HepG2 (cell line): ENCODE data around the gene CCNL1. TPM values are rescaled to one million over a fixed set of nuclear protein-coding genes. Genes with fewer than 3 reads are reported as not detected.
A peak's percentile ranks its signal among the peaks of the same experiment; 100 is the strongest.

Experiments used
- ATAC-seq: fragments of 200-7000 bp; cut with Tn5 transposase; 3 replicates; pipeline ENCODE4 v1.9.1; 2020; ENCODE audit warnings: mild to moderate bottlenecking, moderate library complexity
- BruUV-seq: library from RNA; stranded (reverse); fragments of 400-500 nt; replicated peaks from 2 replicates; lab custom pipeline; 2021; lab: Mats Ljungman, UMichigan
- CTCF ChIA-PET: fragments of 300-600 bp; formaldehyde crosslinking; extraction: SDS; loops from one replicate; lab custom pipeline; 2021; ENCODE audit warnings: low total read pairs, inconsistent platforms, low intra/inter-chr PET ratio; lab: Yijun Ruan, JAX
- POLR2A ChIA-PET: fragments of 350-600 bp; sonication (Branson Sonifier 250); formaldehyde crosslinking; loops from one replicate; lab custom pipeline; 2020; ENCODE audit warnings: antibody characterized with exemption, inconsistent platforms; lab: Yijun Ruan, JAX
- DNase-seq: peaks from one replicate; pipeline ENCODE4 v3.0.0-alpha.2; 2015; ENCODE audit warnings: low spot score
- FAIRE-seq: peaks from 3 replicates; lab custom pipeline; 2011; peaks lifted over from hg19 to GRCh38; lab: Jason Lieb, UNC
- H2AFZ ChIP-seq: one replicate; pipeline ENCODE4 v1.6.1; 2011; ENCODE audit warnings: low read length, inconsistent platforms
- H3K27ac ChIP-seq: fragments of 300-600 bp; 3 replicates; pipeline ENCODE4 v1.8.0; 2011; ENCODE audit warnings: mixed run types, mild to moderate bottlenecking, mixed read lengths, low read length, inconsistent platforms; ENCODE audit not compliant: insufficient read depth; ENCODE audit errors: extremely low read length
- H3K27me3 ChIP-seq, 2 experiments: fragments of 200-600 bp in 1 of 2; 2 replicates in 1 of 2; 3 replicates in 1 of 2; pipeline versions ENCODE4 v1.6.0 to v1.8.0; 2011; ENCODE audit warnings: low read length in 2 of 2, mild to moderate bottlenecking in 2 of 2, moderate library complexity in 2 of 2, inconsistent platforms in 1 of 2; ENCODE audit not compliant: insufficient read depth in 2 of 2, control insufficient read depth in 1 of 2
- H3K36me3 ChIP-seq, 2 experiments: fragments of 200-600 bp in 1 of 2; replicated peaks in 1 of 2; 2 replicates in 1 of 2; 3 replicates in 1 of 2; pipeline versions ENCODE4 v1.5.1 to v1.8.0; 2011; ENCODE audit warnings: low read length in 2 of 2, inconsistent platforms in 1 of 2; ENCODE audit not compliant: insufficient read depth in 2 of 2, control insufficient read depth in 1 of 2
- H3K4me1 ChIP-seq: 2 replicates; pipeline ENCODE4 v1.5.1; 2012; ENCODE audit warnings: low read length, inconsistent platforms; ENCODE audit not compliant: insufficient read depth
- H3K4me2 ChIP-seq: 2 replicates; pipeline ENCODE4 v1.6.0; 2011; ENCODE audit warnings: low read depth, low read length, inconsistent platforms
- H3K4me3 ChIP-seq, 3 experiments: fragments of 200-600 bp in 1 of 3; sonication (generic), shearing (Covaris generic) in 1 of 3; replicated peaks in 1 of 3; 2 replicates each; pipeline ENCODE4 v1.5.1; 2011 to 2016; ENCODE audit warnings: low read length in 3 of 3, inconsistent platforms in 2 of 3, low read depth in 2 of 3, mild to moderate bottlenecking in 2 of 3, control low read depth in 1 of 3, mixed read lengths in 1 of 3; ENCODE audit not compliant: insufficient read depth in 1 of 3
- H3K79me2 ChIP-seq: one replicate; pipeline ENCODE4 v1.6.1; 2011; ENCODE audit warnings: low read length, inconsistent platforms; ENCODE audit not compliant: insufficient read depth
- H3K9ac ChIP-seq: 2 replicates; pipeline ENCODE4 v1.6.0; 2011; ENCODE audit warnings: mild to moderate bottlenecking, low read depth, low read length, inconsistent platforms; ENCODE audit not compliant: insufficient read depth
- H3K9me3 ChIP-seq: 2 replicates; pipeline ENCODE4 v1.5.1; 2012; ENCODE audit warnings: mild to moderate bottlenecking, low read length
- H4K20me1 ChIP-seq: 2 replicates; pipeline ENCODE4 v1.6.0; 2011; ENCODE audit warnings: inconsistent platforms, mild to moderate bottlenecking, low read length, moderate library complexity; ENCODE audit not compliant: insufficient read depth
- AFF4 ChIP-seq: sonication (generic); formaldehyde crosslinking; IDR thresholded peaks from 2 replicates; pipeline ENCODE4 v1.4.0; 2020; ENCODE audit warnings: missing genetic modification reagents
- BCL6 ChIP-seq: IDR thresholded peaks from 2 replicates; pipeline ENCODE4 v1.6.1; 2016; ENCODE audit warnings: missing genetic modification reagents, missing compliant biosample characterization
- CBFB ChIP-seq: sonication (generic); formaldehyde crosslinking; IDR thresholded peaks from 2 replicates; pipeline ENCODE4 v1.4.0; 2020; ENCODE audit warnings: missing genetic modification reagents
- IRF9 ChIP-seq: sonication (generic); formaldehyde crosslinking; IDR thresholded peaks from 2 replicates; pipeline ENCODE4 v1.8.0; 2022; ENCODE audit warnings: missing genetic modification reagents, mild to moderate bottlenecking, borderline replicate concordance
- ISL2 ChIP-seq: sonication (generic); formaldehyde crosslinking; IDR thresholded peaks from 2 replicates; pipeline ENCODE4 v1.5.0; 2020; ENCODE audit warnings: missing genetic modification reagents
- MED13 ChIP-seq: sonication (generic); formaldehyde crosslinking; IDR thresholded peaks from 2 replicates; pipeline ENCODE4 v1.5.0; 2020; ENCODE audit warnings: missing genetic modification reagents
- MYPOP ChIP-seq: sonication (generic); formaldehyde crosslinking; IDR thresholded peaks from 2 replicates; pipeline ENCODE4 v1.8.1; 2023; ENCODE audit warnings: mild to moderate bottlenecking, moderate library complexity, missing genetic modification reagents
- NFYC ChIP-seq: IDR thresholded peaks from 2 replicates; pipeline ENCODE4 v1.6.1; 2016; ENCODE audit warnings: missing genetic modification reagents, missing compliant biosample characterization
- NONO ChIP-seq, 2 experiments: fragments of 450-650 bp in 1 of 2; sonication (generic) in 1 of 2; formaldehyde crosslinking in 1 of 2; IDR thresholded peaks in 1 of 2; conservative IDR thresholded peaks in 1 of 2; 2 replicates each; pipeline versions ENCODE4 v1.6.1 to v1.8.0; 2017 to 2022; ENCODE audit warnings: mild to moderate bottlenecking in 1 of 2, missing genetic modification reagents in 1 of 2, moderate library complexity in 1 of 2
- RCOR2 ChIP-seq: IDR thresholded peaks from 2 replicates; pipeline ENCODE4 v1.6.1; 2016; ENCODE audit warnings: missing biosample characterization, missing genetic modification reagents
- REL ChIP-seq: sonication (generic); formaldehyde crosslinking; conservative IDR thresholded peaks from 2 replicates; pipeline ENCODE4 v1.8.0; 2022; ENCODE audit warnings: mild to moderate bottlenecking, missing genetic modification reagents, moderate library complexity
- SNAI1 ChIP-seq: sonication (generic); formaldehyde crosslinking; IDR thresholded peaks from 2 replicates; pipeline ENCODE4 v1.5.0; 2020; ENCODE audit warnings: mild to moderate bottlenecking, missing genetic modification reagents, borderline replicate concordance
- UBTF ChIP-seq: sonication (generic); formaldehyde crosslinking; IDR thresholded peaks from 2 replicates; pipeline ENCODE4 v1.4.0; 2020; ENCODE audit warnings: mild to moderate bottlenecking, missing genetic modification reagents
- ZFX ChIP-seq: sonication (generic); formaldehyde crosslinking; IDR thresholded peaks from 2 replicates; pipeline ENCODE4 v1.4.0; 2020; ENCODE audit warnings: mild to moderate bottlenecking, low read depth, missing genetic modification reagents, moderate library complexity
- ZNF292 ChIP-seq: sonication (generic); formaldehyde crosslinking; IDR thresholded peaks from 2 replicates; pipeline ENCODE4 v1.8.1; 2022; ENCODE audit warnings: mild to moderate bottlenecking, low read depth, missing genetic modification reagents, borderline replicate concordance
- ZNF782 ChIP-seq: sonication (generic); formaldehyde crosslinking; IDR thresholded peaks from 2 replicates; pipeline ENCODE4 v1.4.0; 2020; ENCODE audit warnings: missing genetic modification reagents, mild to moderate bottlenecking, borderline replicate concordance
- ZNF816 ChIP-seq: sonication (generic); formaldehyde crosslinking; IDR thresholded peaks from 2 replicates; pipeline ENCODE4 v1.8.0; 2022; ENCODE audit warnings: missing genetic modification reagents, mild to moderate bottlenecking, borderline replicate concordance
- ZNF879 ChIP-seq: sonication (generic); formaldehyde crosslinking; IDR thresholded peaks from 2 replicates; pipeline ENCODE4 v1.8.1; 2023; ENCODE audit warnings: missing genetic modification reagents
- WGBS: methylation state at CpG from one replicate; pipeline ENCODE4 v1.1.6; 2017; ENCODE audit warnings: low lambda C conversion rate; 5-methylcytosine and 5-hydroxymethylcytosine counted together
- in situ Hi-C: cut with HindIII; loops from 2 replicates; pipeline ENCODE4 v1.10.0; 2017; ENCODE audit warnings: low pct_unique_long_range_greater_than_20kb; ENCODE audit not compliant: extremely low pct_ligation_motif_present
- intact Hi-C: fragments of 100-400 bp; cut with micrococcal nuclease; formaldehyde crosslinking; loops from one replicate; pipeline ENCODE4 v1.10.0; 2022; ENCODE audit not compliant: unreplicated experiment
- polyA plus RNA-seq, 8 experiments: library from polyadenylated mRNA; depleted of rRNA in 3 of 8; stranded (reverse) in 7 of 8; unstranded in 1 of 8; fragments of >200 nt; fragmentation: Illumina TruSeq in 4 of 8; extraction: Trizol in 4 of 8; gene quantifications; 2 replicates each; pipeline versions ENCODE4 v1.2.1 to v1.2.3, GENCODE V29; 2011 to 2016; ENCODE audit warnings: low read depth in 4 of 8, missing spikeins in 1 of 8, mixed read lengths in 1 of 8; ENCODE audit not compliant: insufficient read depth in 1 of 8
- total RNA-seq, 5 experiments: library from RNA; depleted of rRNA; stranded (reverse); fragments of >200 nt; fragmentation: Illumina TruSeq; extraction: Trizol; gene quantifications; 2 replicates each; pipeline ENCODE4 v1.2.3, GENCODE V29; 2016; ENCODE audit warnings: low read depth in 1 of 5

Gene CCNL1
- total and polyA plus RNA-seq, 2 of the 13 experiments (the other 11 are each of a cell fraction or from before 2014, with no cell fraction given) = 151 to 303 TPM

GRCh38 chr3:157182879-157183278, 22.9 kb upstream of the CCNL1 start:
- POLR2A ChIA-PET = no interaction called here
- Histone ChIP-seq H4K20me1 (no peaks in the 10 kb centered on the region), H3K4me1 (peaks cover 3% of the 10 kb centered on the region; the same call in 1 of the 2 replicates), H3K36me3 (no peaks in the 10 kb centered on the region), H3K9ac (no peak overlapping the region), H3K79me2 (no peaks in the 10 kb centered on the region), H3K4me2 (no peak overlapping the region), H3K27me3 (no peaks in the 10 kb centered on the region), H3K9me3 (peaks cover 12% of the 10 kb centered on the region; the same call in 1 of the 2 replicates), H3K27ac (no peak overlapping the region), H2AFZ (no peak overlapping the region), H3K4me3 (no peak overlapping the region)
- WGBS = 61% methylated on average over 3 of the region's 3 CpGs
- intact Hi-C loops = no loop called here
- CTCF ChIA-PET = no interaction called here
- DNase-seq (no peak), FAIRE-seq (no peak), ATAC-seq (peak; percentile 81)
- in situ Hi-C loops = no loop called here
- TF ChIP-seq IRF9 (CRISPR knock-in tag) = no peak
- no peak for TF ChIP-seq CBFB (CRISPR knock-in tag)
- no peak for TF ChIP-seq NONO (IDR thresholded peaks at IDR 0.05)
- no peak for TF ChIP-seq NONO (CRISPR knock-in tag; conservative IDR thresholded peaks at IDR 0.05)
- TF ChIP-seq ISL2 = no peak
- TF ChIP-seq UBTF (CRISPR knock-in tag) = no peak
- TF ChIP-seq ZNF816 (CRISPR knock-in tag) = no peak
- no peak for TF ChIP-seq ZNF292 (CRISPR knock-in tag)
- TF ChIP-seq MYPOP (CRISPR knock-in tag) = no peak
- TF ChIP-seq MED13 = no peak
- no peak for TF ChIP-seq REL (CRISPR knock-in tag)
- TF ChIP-seq ZFX (CRISPR knock-in tag) = no peak
- no peak for TF ChIP-seq BCL6 (CRISPR knock-in tag)
- TF ChIP-seq ZNF879 (CRISPR knock-in tag) = no peak
- no peak for TF ChIP-seq ZNF782
- no peak for TF ChIP-seq SNAI1 (CRISPR knock-in tag)
- no peak for TF ChIP-seq NFYC (CRISPR knock-in tag)
- TF ChIP-seq AFF4 (CRISPR knock-in tag) = no peak
- no peak for TF ChIP-seq RCOR2
- BruUV-seq = no TSS peak
